Right atrium auricular region (tissue), 2 donors: ENCODE data around the gene PIP4K2B. TPM values are rescaled to one million over a fixed set of nuclear protein-coding genes. Genes with fewer than 3 reads are reported as not detected.

ENCODE experiments used
- DNase-seq: peaks from one replicate; pipeline ENCODE4 v3.0.0-alpha.2; 2019; ENCODE audit warnings: low spot score
- H3K27ac ChIP-seq, 2 donors: fragments of 200-600 bp; sonication (generic); 1 replicate in 1 of 2; 2 replicates in 1 of 2; pipeline ENCODE4 v1.5.1; 2016 to 2019
- H3K27me3 ChIP-seq, 2 donors: fragments of 200-600 bp; sonication (generic); one replicate each; pipeline versions ENCODE4 v1.5.1 to v1.6.0; 2017 to 2019
- H3K36me3 ChIP-seq: fragments of 200-600 bp; sonication (generic); one replicate; pipeline ENCODE4 v1.5.1; 2016
- H3K4me1 ChIP-seq, 2 donors: fragments of 200-600 bp; sonication (generic); one replicate each; pipeline versions ENCODE4 v1.5.1 to v1.6.0; 2017 to 2019
- H3K4me3 ChIP-seq, 2 donors: fragments of 200-600 bp; sonication (generic); 1 replicate in 1 of 2; 2 replicates in 1 of 2; pipeline ENCODE4 v1.5.1; 2017 to 2019; ENCODE audit warnings: mild to moderate bottlenecking in 1 of 2, moderate library complexity in 1 of 2
- H3K9me3 ChIP-seq, 2 donors: fragments of 200-600 bp; sonication (generic); one replicate each; pipeline ENCODE4 v1.5.1; 2019
- total RNA-seq, 2 donors: library from RNA; depleted of rRNA; stranded (reverse); fragments of >200 nt; gene quantifications; one replicate each; pipeline ENCODE4 v1.1.0, GENCODE V29; 2016
- TF ChIP-seq, protein P1 (sequence below), 2 donors: fragments of 200-600 bp; sonication (generic); IDR thresholded peaks; one replicate each; pipeline ENCODE4 v1.5.1; 2019; ENCODE audit warnings: antibody characterized with exemption in 2 of 2

Gene PIP4K2B
- total RNA-seq, 2 donors from 2014 or later = 45.9 to 47.7 TPM

DNA sequence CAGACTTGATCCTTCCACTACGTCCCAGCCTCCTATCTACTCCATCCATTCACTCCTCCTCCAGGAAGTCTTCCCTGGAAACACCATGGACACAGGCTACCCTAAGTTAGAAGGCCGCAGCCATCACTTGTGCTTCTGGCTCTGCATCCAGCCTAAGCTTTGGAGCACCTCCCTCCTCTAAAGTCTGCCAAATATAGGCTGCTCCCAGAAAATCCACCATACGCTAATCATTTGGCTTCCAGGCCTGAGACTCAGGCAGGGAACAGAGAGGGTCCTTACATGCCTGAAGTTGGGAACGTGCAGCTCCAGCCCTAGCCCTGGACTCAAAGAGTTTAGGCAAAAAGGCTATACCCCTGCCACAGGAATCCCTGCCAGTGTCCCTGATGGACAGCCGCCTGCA lies 57.9 kb downstream of the PIP4K2B start:
- peaks cover 0 to 50% of the 10 kb centered on the region in 2 donors for H3K4me1 ChIP-seq
- DNase-seq = no peak
- H3K9me3 ChIP-seq = no peaks in the 10 kb centered on the region
- peak overlapping the region; percentile 71 to 83 for H3K27ac ChIP-seq
- H3K4me3 ChIP-seq = no peak overlapping the region
- TF ChIP-seq, protein P1, sequence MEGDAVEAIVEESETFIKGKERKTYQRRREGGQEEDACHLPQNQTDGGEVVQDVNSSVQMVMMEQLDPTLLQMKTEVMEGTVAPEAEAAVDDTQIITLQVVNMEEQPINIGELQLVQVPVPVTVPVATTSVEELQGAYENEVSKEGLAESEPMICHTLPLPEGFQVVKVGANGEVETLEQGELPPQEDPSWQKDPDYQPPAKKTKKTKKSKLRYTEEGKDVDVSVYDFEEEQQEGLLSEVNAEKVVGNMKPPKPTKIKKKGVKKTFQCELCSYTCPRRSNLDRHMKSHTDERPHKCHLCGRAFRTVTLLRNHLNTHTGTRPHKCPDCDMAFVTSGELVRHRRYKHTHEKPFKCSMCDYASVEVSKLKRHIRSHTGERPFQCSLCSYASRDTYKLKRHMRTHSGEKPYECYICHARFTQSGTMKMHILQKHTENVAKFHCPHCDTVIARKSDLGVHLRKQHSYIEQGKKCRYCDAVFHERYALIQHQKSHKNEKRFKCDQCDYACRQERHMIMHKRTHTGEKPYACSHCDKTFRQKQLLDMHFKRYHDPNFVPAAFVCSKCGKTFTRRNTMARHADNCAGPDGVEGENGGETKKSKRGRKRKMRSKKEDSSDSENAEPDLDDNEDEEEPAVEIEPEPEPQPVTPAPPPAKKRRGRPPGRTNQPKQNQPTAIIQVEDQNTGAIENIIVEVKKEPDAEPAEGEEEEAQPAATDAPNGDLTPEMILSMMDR (IDR thresholded peaks at IDR 0.05) = no peak
- H3K27me3 ChIP-seq = no peaks in the 10 kb centered on the region
- H3K36me3 ChIP-seq = peaks cover 24% of the 10 kb centered on the region

DNA sequence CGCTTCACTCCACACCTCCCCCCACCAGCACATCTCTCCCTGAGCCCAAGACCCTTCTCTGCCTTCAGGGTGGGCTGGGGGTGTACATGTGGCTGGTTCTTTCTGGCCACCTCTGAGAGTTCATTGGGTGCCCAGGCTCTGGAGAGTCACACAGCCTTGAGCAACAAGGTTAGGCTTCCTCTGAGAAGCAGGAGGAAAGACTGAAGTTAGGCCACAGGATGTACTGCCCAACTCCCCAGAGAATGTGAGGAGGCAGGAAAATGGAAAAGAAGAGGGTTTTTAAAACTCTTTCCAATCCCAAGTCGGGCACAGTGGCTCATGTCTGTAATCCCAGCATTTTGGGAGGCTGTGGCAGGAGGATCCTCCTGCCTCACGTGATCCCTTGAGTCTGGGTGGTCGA lies 58.5 kb downstream of the PIP4K2B start:
- Histone ChIP-seq H3K36me3 (peaks cover 24% of the 10 kb centered on the region), H3K27ac (peak overlapping the region; percentile 71 to 83), H3K4me3 (no peak overlapping the region), H3K4me1 (peaks cover 0 to 50% of the 10 kb centered on the region in 2 donors), H3K9me3 (no peaks in the 10 kb centered on the region), H3K27me3 (no peaks in the 10 kb centered on the region)
- TF ChIP-seq, protein P1 (IDR thresholded peaks at IDR 0.05) = no peak
- no peak for DNase-seq

DNA sequence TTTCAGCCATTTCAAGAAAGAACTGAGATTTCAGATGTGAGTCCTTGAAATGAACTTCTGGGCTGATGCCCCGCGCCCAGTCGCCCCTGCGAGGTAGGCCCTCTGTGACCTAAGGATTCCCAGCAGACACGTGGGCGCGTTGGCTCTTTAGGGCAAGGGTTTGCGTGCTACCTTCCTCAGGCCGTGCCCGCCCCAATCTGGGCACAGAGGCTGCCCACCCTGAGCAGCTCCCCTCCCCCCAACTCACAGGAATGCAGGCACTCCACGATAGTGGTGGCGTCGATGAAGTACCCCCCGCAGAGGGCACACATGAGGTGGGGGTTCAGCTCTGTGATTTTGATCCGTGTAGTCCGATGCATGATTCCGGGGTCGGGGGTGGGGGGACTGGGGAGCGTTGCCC lies 59.3 kb downstream of the PIP4K2B start:
- Histone ChIP-seq H3K36me3 (peaks cover 24% of the 10 kb centered on the region), H3K27ac (peak overlapping the region in 1 of 2 donors; percentile 83), H3K4me3 (no peak overlapping the region), H3K27me3 (no peaks in the 10 kb centered on the region), H3K4me1 (peaks cover 0 to 51% of the 10 kb centered on the region in 2 donors), H3K9me3 (no peaks in the 10 kb centered on the region)
- TF ChIP-seq, protein P1 (IDR thresholded peaks at IDR 0.05) = no peak
- DNase-seq = no peak

DNA sequence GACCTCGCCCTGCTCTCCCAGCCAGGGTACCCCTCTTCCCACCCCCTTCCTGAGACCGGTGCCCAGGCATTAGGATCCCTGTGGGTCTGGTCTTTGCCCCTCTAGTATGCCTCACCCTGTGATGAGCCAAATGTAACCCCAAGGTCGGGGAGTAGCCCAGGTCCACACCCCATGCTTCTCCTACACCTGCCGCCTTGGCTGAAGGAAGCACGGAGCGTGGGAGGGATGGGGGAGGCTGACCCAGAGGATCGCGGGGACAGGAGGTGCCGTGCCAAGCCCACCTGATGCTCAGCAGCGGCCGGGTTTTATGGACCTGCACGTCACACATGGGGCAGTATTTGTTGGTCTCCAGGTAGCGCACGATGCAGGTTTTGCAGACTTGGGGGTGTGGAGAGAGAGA lies 60.1 kb downstream of the PIP4K2B start:
- Histone ChIP-seq H3K4me1 (peaks cover 0 to 59% of the 10 kb centered on the region in 2 donors), H3K9me3 (no peaks in the 10 kb centered on the region), H3K4me3 (no peak overlapping the region), H3K36me3 (peaks cover 28% of the 10 kb centered on the region), H3K27ac (no peak overlapping the region), H3K27me3 (no peaks in the 10 kb centered on the region)
- TF ChIP-seq, protein P1 (IDR thresholded peaks at IDR 0.05) = no peak
- DNase-seq = no peak

DNA sequence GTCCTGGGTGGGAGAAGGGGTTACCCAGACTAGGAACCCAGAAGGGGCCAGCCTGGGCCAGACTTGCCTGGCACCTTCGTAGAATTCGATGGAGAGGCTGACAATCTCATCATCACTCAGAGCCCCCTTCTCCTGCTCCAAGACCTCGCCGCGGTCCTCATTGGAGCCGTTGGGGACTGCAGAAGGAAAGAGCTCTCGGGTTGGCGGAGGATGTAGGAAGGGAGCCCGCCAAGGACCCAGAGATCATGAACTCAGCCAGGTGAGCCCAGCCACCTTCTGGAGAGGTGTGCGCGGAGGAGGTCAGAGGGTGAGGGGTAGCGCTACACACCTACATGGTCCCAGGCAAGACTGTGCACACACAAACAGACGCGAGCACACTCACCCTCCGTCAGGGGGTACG lies 60.7 kb downstream of the PIP4K2B start:
- H3K27ac ChIP-seq = no peak overlapping the region
- peaks cover 0 to 60% of the 10 kb centered on the region in 2 donors for H3K4me1 ChIP-seq
- no peak overlapping the region for H3K4me3 ChIP-seq
- H3K27me3 ChIP-seq = no peaks in the 10 kb centered on the region
- peaks cover 34% of the 10 kb centered on the region for H3K36me3 ChIP-seq
- H3K9me3 ChIP-seq = no peaks in the 10 kb centered on the region
- TF ChIP-seq, protein P1 (IDR thresholded peaks at IDR 0.05) = no peak
- no peak for DNase-seq

DNA sequence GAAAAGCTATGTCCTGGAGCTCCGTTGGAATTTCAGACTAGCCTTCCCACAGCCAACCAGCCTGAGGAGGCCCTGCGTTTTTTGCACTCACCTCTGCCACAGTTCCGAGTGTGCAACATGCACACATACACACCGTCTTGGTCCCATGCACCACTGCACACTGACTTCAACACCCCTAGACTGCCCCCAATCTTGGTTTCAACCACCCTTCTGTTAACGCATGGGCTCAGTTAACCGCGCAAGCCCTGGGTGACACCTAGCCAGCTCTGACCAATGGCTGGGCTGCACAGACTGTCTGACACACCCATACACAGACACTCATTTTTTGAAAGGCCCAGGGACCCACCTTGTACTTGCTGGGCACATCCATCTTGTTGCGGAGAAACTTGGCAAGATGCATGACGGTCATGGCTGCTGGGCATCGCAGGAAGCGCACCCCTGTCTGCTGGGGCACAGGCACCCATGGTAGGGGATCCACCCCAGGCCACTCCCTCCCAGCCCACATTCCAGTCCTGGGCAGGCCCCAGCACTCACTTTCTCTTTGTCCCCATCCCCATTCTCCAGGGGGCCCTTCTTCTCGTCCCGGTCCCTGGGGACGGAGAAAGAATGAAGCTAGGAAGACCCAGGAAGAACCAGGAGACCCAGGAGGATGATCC lies 61.2 kb downstream of the PIP4K2B start:
- H3K4me1 ChIP-seq = peaks cover 0 to 58% of the 10 kb centered on the region in 2 donors
- TF ChIP-seq, protein P1 (IDR thresholded peaks at IDR 0.05) = no peak
- no peak overlapping the region for H3K4me3 ChIP-seq
- H3K9me3 ChIP-seq = no peaks in the 10 kb centered on the region
- no peak overlapping the region for H3K27ac ChIP-seq
- H3K36me3 ChIP-seq = peaks cover 39% of the 10 kb centered on the region
- DNase-seq = no peak
- no peaks in the 10 kb centered on the region for H3K27me3 ChIP-seq
